Activated CD4-positive, alpha-beta memory T cell treated with anti-CD3 and anti-CD28 coated beads for 36 hours (primary cell): Measurements from ENCODE around the gene MCM7. TPM values are rescaled to one million over a fixed set of nuclear protein-coding genes. Genes with fewer than 3 reads are reported as not detected.

ENCODE experiments used
- CTCF ChIA-PET: fragments of 350-600 bp; sonication (Branson Sonifier 250); formaldehyde crosslinking; loops from one replicate; lab custom pipeline; 2021; ENCODE audit warnings: antibody characterized with exemption, inconsistent platforms; lab: Charles Lee
- POLR2A ChIA-PET: fragments of 350-600 bp; sonication (Branson Sonifier 250); formaldehyde crosslinking; loops from one replicate; lab custom pipeline; 2021; ENCODE audit warnings: antibody characterized with exemption; lab: Charles Lee
- DNase-seq: peaks from one replicate; pipeline ENCODE4 v3.0.0-alpha.2; 2020
- H3K27ac Mint-ChIP-seq: one replicate; pipeline ENCODE4 v1.8.0; 2021; ENCODE audit warnings: mixed read lengths
- H3K27me3 Mint-ChIP-seq: one replicate; pipeline ENCODE4 v1.8.0; 2021; ENCODE audit warnings: mixed read lengths
- H3K36me3 Mint-ChIP-seq: one replicate; pipeline ENCODE4 v1.8.0; 2021; ENCODE audit warnings: mixed read lengths
- H3K4me1 Mint-ChIP-seq: one replicate; pipeline ENCODE4 v1.8.0; 2021; ENCODE audit warnings: low read depth, mixed read lengths
- H3K4me3 Mint-ChIP-seq: one replicate; pipeline ENCODE4 v1.8.0; 2021; ENCODE audit warnings: mild to moderate bottlenecking, mixed read lengths
- H3K9me3 Mint-ChIP-seq: one replicate; pipeline ENCODE4 v1.8.0; 2021; ENCODE audit warnings: mixed read lengths
- intact Hi-C: fragments of 100-400 bp; cut with micrococcal nuclease; formaldehyde crosslinking; loops from one replicate; pipeline ENCODE4 v1.15.1; 2023
- total RNA-seq, 2 experiments: library from RNA; stranded (reverse); gene quantifications; one replicate each; pipeline ENCODE4 v1.2.3, GENCODE V29; 2021

MCM7 gene
- total RNA-seq, 2 experiments from 2014 or later, result 393 to 398 TPM

- intact Hi-C loops, result no loop called here
- H3K4me3 Mint-ChIP-seq, result no peak overlapping the region
Observed at GRCh38 chr7:100091411-100092181, 9.6 kb downstream of the MCM7 start.

GRCh38 chr7:100090527-100091410, 10.4 kb downstream of the MCM7 start:
- peak overlapping the region; percentile 72 for H3K27ac Mint-ChIP-seq
- no peaks in the 10 kb centered on the region for H3K27me3 Mint-ChIP-seq
- no peaks in the 10 kb centered on the region for H3K9me3 Mint-ChIP-seq
- H3K4me3 Mint-ChIP-seq, result peak overlapping the region; percentile 53
- CTCF ChIA-PET, result interaction anchor here (0.6 to 2.3 kb wide), 4 partner anchors 9 to 615 kb away, joined by 3 to 11 read pairs (median 5); partner anchors contain the start of genes AP4M1, MCM7, POP7 and ZNF3
- H3K36me3 Mint-ChIP-seq, result peaks cover 44% of the 10 kb centered on the region
- intact Hi-C loops, result no loop called here
- POLR2A ChIA-PET, result interaction anchor here (0.7 to 4.3 kb wide), 4 partner anchors 8 to 118 kb away, joined by 3 to 44 read pairs (median 6); partner anchors contain the start of genes AP4M1 and MCM7
- no peak for DNase-seq
- H3K4me1 Mint-ChIP-seq, result peaks cover 49% of the 10 kb centered on the region

More at GRCh38 chr7:100091411-100092181, 9.6 kb downstream of the MCM7 start:
- Mint-ChIP-seq H3K9me3 (no peaks in the 10 kb centered on the region), H3K36me3 (peaks cover 52% of the 10 kb centered on the region), H3K27ac (peak overlapping the region; percentile 72), H3K27me3 (no peaks in the 10 kb centered on the region), H3K4me1 (peaks cover 51% of the 10 kb centered on the region)
- DNase-seq, result peak; percentile 27
- POLR2A ChIA-PET, result interaction anchor here (0.6 to 4.3 kb wide), 2 partner anchors 9 kb away, joined by 5 to 44 read pairs; partner anchors contain the start of genes AP4M1 and MCM7
- CTCF ChIA-PET, result interaction anchor here (1.5 kb wide), 1 partner anchor 614 kb away, joined by 5 read pairs; the partner anchor contains the start of gene POP7

- intact Hi-C loops, result loop anchor here (1.0 to 10.0 kb wide), 3 partner anchors 11 to 585 kb away; partner anchors contain the start of genes CNPY4, TAF6, ZKSCAN5 and ZNF394
- Mint-ChIP-seq H3K27me3 (no peaks in the 10 kb centered on the region), H3K36me3 (peaks cover 36% of the 10 kb centered on the region), H3K9me3 (no peaks in the 10 kb centered on the region), H3K4me3 (peak overlapping the region; percentile 93), H3K4me1 (peaks cover 40% of the 10 kb centered on the region), H3K27ac (peak overlapping the region; percentile 95)
- peak; percentile 34 for DNase-seq
- ChIA-PET POLR2A (interaction anchor here (0.6 to 4.3 kb wide), 4 partner anchors 11 to 339 kb away, joined by 4 to 44 read pairs (median 8); partner anchors contain the start of genes AP4M1, MCM7 and ZCWPW1), CTCF (interaction anchor here (0.6 to 2.3 kb wide), 4 partner anchors 8 to 714 kb away, joined by 5 to 11 read pairs (median 5); partner anchors contain the start of genes AP4M1, MCM7, POP7 and ZNF3)
Observed at GRCh38 chr7:100089458-100090196, 11.6 kb downstream of the MCM7 start.

- CTCF ChIA-PET, result interaction anchor here (2.3 kb wide), 1 partner anchor 12 kb away, joined by 11 read pairs; the partner anchor contains the start of genes AP4M1 and MCM7
- Mint-ChIP-seq H3K9me3 (no peaks in the 10 kb centered on the region), H3K36me3 (peaks cover 32% of the 10 kb centered on the region), H3K4me1 (peaks cover 40% of the 10 kb centered on the region), H3K27ac (peak within 1 kb of the TSS; percentile 95), H3K27me3 (no peaks in the 10 kb centered on the region), H3K4me3 (peak within 1 kb of the TSS; percentile 93)
- POLR2A ChIA-PET, result interaction anchor here (1.0 to 4.3 kb wide), 2 partner anchors 12 to 38 kb away, joined by 3 to 44 read pairs; partner anchors contain the start of genes AP4M1, MBLAC1 and MCM7
- peak; percentile 89 for DNase-seq
- intact Hi-C loops, result loop anchor here (1.0 to 10.0 kb wide), 3 partner anchors 11 to 584 kb away; partner anchors contain the start of genes CNPY4, TAF6, ZKSCAN5 and ZNF394
Observed at GRCh38 chr7:100088621-100089457, 12.4 kb downstream of the MCM7 start, which contains the start of gene COPS6. Gene COPS6, plus strand, starts transcription at chr7:100088969. Its CDS starts 22 bp downstream, at chr7:100088991.

- no peaks in the 10 kb centered on the region for H3K27me3 Mint-ChIP-seq
- H3K9me3 Mint-ChIP-seq, result no peaks in the 10 kb centered on the region
- H3K4me3 Mint-ChIP-seq, result peak overlapping the region; percentile 93
- H3K27ac Mint-ChIP-seq, result peak overlapping the region; percentile 95
- POLR2A ChIA-PET, result interaction anchor here (1.0 to 4.3 kb wide), 3 partner anchors 13 to 168 kb away, joined by 3 to 44 read pairs (median 5); partner anchors contain the start of genes AP4M1, MBLAC1, MCM7 and TRIM4
- H3K4me1 Mint-ChIP-seq, result peaks cover 35% of the 10 kb centered on the region
- intact Hi-C loops, result loop anchor here (2.0 to 10.0 kb wide), 2 partner anchors 31 to 583 kb away; partner anchors contain the start of genes CNPY4, TAF6, ZKSCAN5 and ZNF394
- DNase-seq, result no peak
- peaks cover 25% of the 10 kb centered on the region for H3K36me3 Mint-ChIP-seq
- CTCF ChIA-PET, result no interaction called here
Observed at GRCh38 chr7:100088095-100088620, 13.0 kb downstream of the MCM7 start.

- no peak for DNase-seq
- Mint-ChIP-seq H3K36me3 (peaks cover 17% of the 10 kb centered on the region), H3K27me3 (no peaks in the 10 kb centered on the region), H3K4me1 (peaks cover 39% of the 10 kb centered on the region), H3K27ac (peak overlapping the region; percentile 76), H3K9me3 (no peaks in the 10 kb centered on the region), H3K4me3 (peak overlapping the region; percentile 13)
- ChIA-PET CTCF (no interaction called here), POLR2A (interaction anchor here (1.4 to 4.3 kb wide), 2 partner anchors 14 to 167 kb away, joined by 5 to 44 read pairs; partner anchors contain the start of genes AP4M1, MCM7 and TRIM4)
- intact Hi-C loops, result loop anchor here (10.0 kb wide), 1 partner anchor 582 kb away; the partner anchor contains the start of genes ZKSCAN5 and ZNF394
Observed at GRCh38 chr7:100087055-100087750, 14.0 kb downstream of the MCM7 start.

GRCh38 chr7:100085515-100085914, 15.7 kb downstream of the MCM7 start:
- Mint-ChIP-seq H3K4me3 (no peak overlapping the region), H3K9me3 (no peaks in the 10 kb centered on the region), H3K4me1 (peaks cover 39% of the 10 kb centered on the region), H3K27me3 (no peaks in the 10 kb centered on the region), H3K27ac (no peak overlapping the region), H3K36me3 (peaks cover 12% of the 10 kb centered on the region)
- no peak for DNase-seq
- intact Hi-C loops, result loop anchor here (10.0 kb wide), 1 partner anchor 581 kb away; the partner anchor contains the start of genes ZKSCAN5 and ZNF394
- POLR2A ChIA-PET, result no interaction called here
- CTCF ChIA-PET, result no interaction called here

GRCh38 chr7:100082978-100083377, 18.2 kb downstream of the MCM7 start:
- Mint-ChIP-seq H3K4me3 (peak overlapping the region; percentile 83), H3K4me1 (peaks cover 36% of the 10 kb centered on the region), H3K27ac (peak overlapping the region; percentile 85), H3K27me3 (no peaks in the 10 kb centered on the region), H3K9me3 (no peaks in the 10 kb centered on the region), H3K36me3 (peaks cover 11% of the 10 kb centered on the region)
- CTCF ChIA-PET, result interaction anchor here (0.9 to 1.5 kb wide), 10 partner anchors 12 to 452 kb away, joined by 3 to 8 read pairs (median 3); partner anchors contain the start of genes AP4M1, MCM7, ZKSCAN1 and ZSCAN21
- DNase-seq, result no peak
- intact Hi-C loops, result loop anchor here (10.0 kb wide), 1 partner anchor 578 kb away; the partner anchor contains the start of genes ZKSCAN5 and ZNF394
- POLR2A ChIA-PET, result interaction anchor here (1.1 to 1.4 kb wide), 3 partner anchors 18 to 68 kb away, joined by 3 to 17 read pairs (median 4); partner anchors contain the start of genes AP4M1, MCM7 and ZSCAN21
